ENCODE results near the gene TPM1. TPM values are rescaled to one million over a fixed set of nuclear protein-coding genes. Genes with fewer than 3 reads are reported as not detected.
A peak's percentile ranks its signal among the peaks of the same experiment; 100 is the strongest.

The TPM1 gene
- total RNA-seq, 1 experiment from 2014 or later = 748 TPM

DNA sequence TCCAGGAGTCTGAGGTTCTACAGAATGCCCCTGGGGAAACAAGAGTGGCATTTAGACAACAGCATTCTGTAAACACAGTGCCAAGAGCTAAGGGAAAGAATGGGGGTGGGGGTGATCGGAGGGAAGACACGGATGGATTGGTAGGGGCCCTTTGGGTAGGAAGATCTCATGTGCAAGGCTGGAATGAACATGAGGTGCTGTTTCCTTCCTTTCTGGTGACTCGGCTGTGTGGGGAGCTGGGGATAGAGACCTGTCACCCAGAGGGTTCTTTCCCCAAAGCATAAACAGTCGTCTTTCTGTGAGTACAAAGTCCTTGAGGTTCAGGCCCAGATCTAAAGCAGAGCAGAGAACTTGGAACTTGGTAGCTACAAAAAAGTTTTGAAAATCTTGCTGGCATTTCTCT, 11.7 kb downstream of the TPM1 start:
- Histone ChIP-seq H3K9ac (ENCODE audit: extremely low read depth, insufficient read length, low read length) (no peak overlapping the region), H3K4me1 (ENCODE audit: insufficient read depth, low read length) (no peaks in the 10 kb centered on the region; the same call in 1 of the 2 replicates)

More for the DNA sequence above, 11.7 kb downstream of the TPM1 start:
- no peak overlapping the region for H2BK12ac ChIP-seq (ENCODE audit: insufficient read length, low read depth, low read length)
- no peak overlapping the region for H4K8ac ChIP-seq (replicated peaks; ENCODE audit: insufficient read length, low read depth, low read length)
- no CpG with 5 or more reads among the region's 4 CpGs for WGBS (ENCODE audit: extremely low coverage, insufficient read length, low lambda C conversion rate)
- peaks cover 45 to 49% of the 10 kb centered on the region in 2 experiments for H3K4me1 Mint-ChIP-seq
- H3K9me3 Mint-ChIP-seq = no peaks in the 10 kb centered on the region
- no peak overlapping the region for H2AFZ ChIP-seq (ENCODE audit: low read length)
- H4K5ac ChIP-seq (ENCODE audit: insufficient read length, low read depth, low read length) = no peak overlapping the region
- peak overlapping the region; percentile 17 to 93 (median 91); a peak in 5 of 7 replicates for H3K27ac Mint-ChIP-seq
- no peak overlapping the region for H2AK5ac ChIP-seq (ENCODE audit: insufficient read length, low read length)
- H2BK5ac ChIP-seq (ENCODE audit: insufficient read length, low read length) = no peak overlapping the region
- no peak overlapping the region for H2BK15ac ChIP-seq (ENCODE audit: low read depth, low read length)
- no peaks in the 10 kb centered on the region for H3K27me3 ChIP-seq (ENCODE audit: insufficient read depth, low read length)
- H3K9me3 ChIP-seq (ENCODE audit: control insufficient read depth, low read depth, low read length) = no peaks in the 10 kb centered on the region
- H3K4me2 ChIP-seq (ENCODE audit: insufficient read depth, insufficient read length, low read length) = no peak overlapping the region
- no peak overlapping the region for H2BK20ac ChIP-seq (ENCODE audit: low read depth, low read length, poor library complexity, severe bottlenecking)
- H3K23me2 ChIP-seq (ENCODE audit: insufficient read length, low read depth, low read length, poor library complexity, severe bottlenecking) = no peaks in the 10 kb centered on the region
- no peaks in the 10 kb centered on the region for H4K20me1 ChIP-seq (ENCODE audit: control insufficient read depth, insufficient read depth, insufficient read length)
- H3K79me1 ChIP-seq (ENCODE audit: insufficient read depth, low read depth, low read length, poor library complexity, severe bottlenecking) = no peaks in the 10 kb centered on the region
- TF ChIP-seq, protein P1, sequence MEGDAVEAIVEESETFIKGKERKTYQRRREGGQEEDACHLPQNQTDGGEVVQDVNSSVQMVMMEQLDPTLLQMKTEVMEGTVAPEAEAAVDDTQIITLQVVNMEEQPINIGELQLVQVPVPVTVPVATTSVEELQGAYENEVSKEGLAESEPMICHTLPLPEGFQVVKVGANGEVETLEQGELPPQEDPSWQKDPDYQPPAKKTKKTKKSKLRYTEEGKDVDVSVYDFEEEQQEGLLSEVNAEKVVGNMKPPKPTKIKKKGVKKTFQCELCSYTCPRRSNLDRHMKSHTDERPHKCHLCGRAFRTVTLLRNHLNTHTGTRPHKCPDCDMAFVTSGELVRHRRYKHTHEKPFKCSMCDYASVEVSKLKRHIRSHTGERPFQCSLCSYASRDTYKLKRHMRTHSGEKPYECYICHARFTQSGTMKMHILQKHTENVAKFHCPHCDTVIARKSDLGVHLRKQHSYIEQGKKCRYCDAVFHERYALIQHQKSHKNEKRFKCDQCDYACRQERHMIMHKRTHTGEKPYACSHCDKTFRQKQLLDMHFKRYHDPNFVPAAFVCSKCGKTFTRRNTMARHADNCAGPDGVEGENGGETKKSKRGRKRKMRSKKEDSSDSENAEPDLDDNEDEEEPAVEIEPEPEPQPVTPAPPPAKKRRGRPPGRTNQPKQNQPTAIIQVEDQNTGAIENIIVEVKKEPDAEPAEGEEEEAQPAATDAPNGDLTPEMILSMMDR (conservative IDR thresholded peaks at IDR 0.05) = no peak
- no peak overlapping the region for H3K18ac ChIP-seq (ENCODE audit: insufficient read length, low read depth, low read length)
- no peak overlapping the region for H2BK120ac ChIP-seq (ENCODE audit: low read depth, low read length, poor library complexity, severe bottlenecking)
- H3K36me3 Mint-ChIP-seq (ENCODE audit: insufficient read depth in 1 of 3, low read depth in 3 of 3) = peaks cover 28 to 98% (median 94%) of the 10 kb centered on the region in 3 experiments
- H3K27me3 Mint-ChIP-seq (ENCODE audit: low read depth) = no peaks in the 10 kb centered on the region
- no peak overlapping the region for H3K56ac ChIP-seq (ENCODE audit: insufficient read length, low read depth, low read length)
- no peak overlapping the region for H3K14ac ChIP-seq (ENCODE audit: insufficient read depth, low read length)
- no peak overlapping the region for H4K91ac ChIP-seq (ENCODE audit: insufficient read length, low read depth, low read length)
- no peak for DNase-seq
- H3K27ac ChIP-seq (ENCODE audit: insufficient read length, low read depth, low read length) = no peak overlapping the region
- H3K4ac ChIP-seq (ENCODE audit: low read depth, low read length) = no peak overlapping the region
- no peak overlapping the region for H3T11ph ChIP-seq (ENCODE audit: low read length)
- no peak overlapping the region for H3K4me3 Mint-ChIP-seq
- H3K79me2 ChIP-seq (ENCODE audit: insufficient read depth, low read length) = peaks cover 6% of the 10 kb centered on the region; the same call in 1 of the 2 replicates
- no peak overlapping the region for H3K23ac ChIP-seq (ENCODE audit: insufficient read length, low read depth, low read length)

Measured in H9 (cell line).